Tibial nerve (tissue), 3 donors: ENCODE measurements around the gene RAI1.

ENCODE experiments used
- POLR2A ChIP-seq, 2 donors: fragments of 450-650 bp; IDR thresholded peaks; one replicate each; pipeline ENCODE4 v1.6.1; 2017; ENCODE audit warnings: antibody characterized with exemption in 2 of 2, mild to moderate bottlenecking in 2 of 2, moderate library complexity in 2 of 2
- TF ChIP-seq, protein P1 (sequence below), 5 experiments: fragments of 200-600 bp in 3 of 5; fragments of 450-650 bp in 2 of 5; sonication (generic) in 3 of 5; IDR thresholded peaks; one replicate each; pipeline ENCODE4 v1.5.1; 2016 to 2019; ENCODE audit warnings: antibody characterized with exemption in 5 of 5, mild to moderate bottlenecking in 3 of 5, moderate library complexity in 2 of 5

DNA sequence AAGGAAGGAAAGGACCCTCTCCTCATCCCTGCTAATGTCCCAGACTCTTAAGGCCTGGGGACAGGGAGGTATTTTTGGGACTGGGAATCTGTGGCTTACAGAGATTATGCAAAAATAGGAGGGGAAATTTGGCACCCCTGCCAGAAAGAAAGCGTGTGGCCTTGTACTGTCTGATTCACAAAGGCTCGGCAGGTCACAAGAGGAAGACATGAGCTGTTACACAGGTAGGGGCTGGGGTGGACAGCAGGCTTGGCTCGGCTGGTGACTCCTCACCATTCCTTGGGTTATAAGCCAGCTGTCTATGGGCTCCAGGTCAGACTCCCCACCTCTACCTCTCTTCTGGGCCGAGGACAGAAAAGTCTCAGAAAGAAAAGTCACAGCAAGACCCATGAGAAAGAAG lies 176.2 kb downstream of the RAI1 start:
- TF ChIP-seq POLR2A (IDR thresholded peaks at IDR 0.05) = no peak
- TF ChIP-seq, protein P1, sequence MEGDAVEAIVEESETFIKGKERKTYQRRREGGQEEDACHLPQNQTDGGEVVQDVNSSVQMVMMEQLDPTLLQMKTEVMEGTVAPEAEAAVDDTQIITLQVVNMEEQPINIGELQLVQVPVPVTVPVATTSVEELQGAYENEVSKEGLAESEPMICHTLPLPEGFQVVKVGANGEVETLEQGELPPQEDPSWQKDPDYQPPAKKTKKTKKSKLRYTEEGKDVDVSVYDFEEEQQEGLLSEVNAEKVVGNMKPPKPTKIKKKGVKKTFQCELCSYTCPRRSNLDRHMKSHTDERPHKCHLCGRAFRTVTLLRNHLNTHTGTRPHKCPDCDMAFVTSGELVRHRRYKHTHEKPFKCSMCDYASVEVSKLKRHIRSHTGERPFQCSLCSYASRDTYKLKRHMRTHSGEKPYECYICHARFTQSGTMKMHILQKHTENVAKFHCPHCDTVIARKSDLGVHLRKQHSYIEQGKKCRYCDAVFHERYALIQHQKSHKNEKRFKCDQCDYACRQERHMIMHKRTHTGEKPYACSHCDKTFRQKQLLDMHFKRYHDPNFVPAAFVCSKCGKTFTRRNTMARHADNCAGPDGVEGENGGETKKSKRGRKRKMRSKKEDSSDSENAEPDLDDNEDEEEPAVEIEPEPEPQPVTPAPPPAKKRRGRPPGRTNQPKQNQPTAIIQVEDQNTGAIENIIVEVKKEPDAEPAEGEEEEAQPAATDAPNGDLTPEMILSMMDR (IDR thresholded peaks at IDR 0.05) = no peak
